ENCODE data around the gene NXNL1. TPM values are rescaled to one million over a fixed set of nuclear protein-coding genes. Genes with fewer than 3 reads are reported as not detected.

NXNL1 gene
- total RNA-seq, 1 donor = not detected

- TF ChIP-seq CTCF (IDR thresholded peaks at IDR 0.05; ENCODE audit: insufficient read depth, low read depth, low read length) = no peak
- DNase-seq (ENCODE audit: low read depth) = no peak
- peak overlapping the region; percentile 15 for H3K4me3 ChIP-seq (ENCODE audit: low read depth, low read length)
Measured at GRCh38 chr19:17447704-17448130, 13.0 kb downstream of the NXNL1 start.

- TF ChIP-seq CTCF (IDR thresholded peaks at IDR 0.05; ENCODE audit: insufficient read depth, low read depth, low read length) = no peak
- H3K4me3 ChIP-seq (ENCODE audit: low read depth, low read length) = no peak overlapping the region
- DNase-seq (ENCODE audit: low read depth) = no peak
Measured at GRCh38 chr19:17445526-17446165, 15.1 kb downstream of the NXNL1 start.

GRCh38 chr19:17441241-17442021 lies 19.3 kb downstream of the NXNL1 start:
- DNase-seq (ENCODE audit: low read depth) = peak; percentile 8
- H3K4me3 ChIP-seq (ENCODE audit: low read depth, low read length) = no peak overlapping the region
- TF ChIP-seq CTCF (IDR thresholded peaks at IDR 0.05; ENCODE audit: insufficient read depth, low read depth, low read length) = peak; percentile 33

- TF ChIP-seq CTCF (IDR thresholded peaks at IDR 0.05; ENCODE audit: insufficient read depth, low read depth, low read length) = no peak
Measured at GRCh38 chr19:17436874-17437267, 23.9 kb downstream of the NXNL1 start.

GRCh38 chr19:17436094-17436873 lies 24.4 kb downstream of the NXNL1 start:
- no peak overlapping the region for H3K4me3 ChIP-seq (ENCODE audit: low read depth, low read length)
- DNase-seq (ENCODE audit: low read depth) = no peak
- TF ChIP-seq CTCF (IDR thresholded peaks at IDR 0.05; ENCODE audit: insufficient read depth, low read depth, low read length) = no peak

More at GRCh38 chr19:17436874-17437267, 23.9 kb downstream of the NXNL1 start:
- H3K4me3 ChIP-seq (ENCODE audit: low read depth, low read length) = no peak overlapping the region
- no peak for DNase-seq (ENCODE audit: low read depth)

GRCh38 chr19:17435218-17435617 lies 25.5 kb downstream of the NXNL1 start:
- no peak for TF ChIP-seq CTCF (IDR thresholded peaks at IDR 0.05; ENCODE audit: insufficient read depth, low read depth, low read length)
- no peak overlapping the region for H3K4me3 ChIP-seq (ENCODE audit: low read depth, low read length)
- DNase-seq (ENCODE audit: low read depth) = no peak
